ENCODE data around the gene KCTD13. TPM values are rescaled to one million over a fixed set of nuclear protein-coding genes. Genes with fewer than 3 reads are reported as not detected.

Gene KCTD13
- total RNA-seq, 6 donors from 2014 or later: 15.5 to 71.2 (median 24.4) TPM

- 18 to 19% methylated on average over 12 to 24 of the region's 28 CpGs for WGBS, 2 donors
- Histone ChIP-seq H3K9me3 (no peaks in the 10 kb centered on the region), H3K4me3 (peak overlapping the region in 2 of 4 donors; percentile 19 to 42), H3K4me1 (peaks cover 12 to 20% (median 14%) of the 10 kb centered on the region in 4 donors), H3K27me3 (peaks cover 0 to 21% (median 4%) of the 10 kb centered on the region in 4 donors), H3K27ac (no peak overlapping the region), H3K36me3 (no peaks in the 10 kb centered on the region)
- peak; percentile 58 to 79 for ATAC-seq (ENCODE audit: low FRiP score in 2 of 2)
- TF ChIP-seq, protein P1, sequence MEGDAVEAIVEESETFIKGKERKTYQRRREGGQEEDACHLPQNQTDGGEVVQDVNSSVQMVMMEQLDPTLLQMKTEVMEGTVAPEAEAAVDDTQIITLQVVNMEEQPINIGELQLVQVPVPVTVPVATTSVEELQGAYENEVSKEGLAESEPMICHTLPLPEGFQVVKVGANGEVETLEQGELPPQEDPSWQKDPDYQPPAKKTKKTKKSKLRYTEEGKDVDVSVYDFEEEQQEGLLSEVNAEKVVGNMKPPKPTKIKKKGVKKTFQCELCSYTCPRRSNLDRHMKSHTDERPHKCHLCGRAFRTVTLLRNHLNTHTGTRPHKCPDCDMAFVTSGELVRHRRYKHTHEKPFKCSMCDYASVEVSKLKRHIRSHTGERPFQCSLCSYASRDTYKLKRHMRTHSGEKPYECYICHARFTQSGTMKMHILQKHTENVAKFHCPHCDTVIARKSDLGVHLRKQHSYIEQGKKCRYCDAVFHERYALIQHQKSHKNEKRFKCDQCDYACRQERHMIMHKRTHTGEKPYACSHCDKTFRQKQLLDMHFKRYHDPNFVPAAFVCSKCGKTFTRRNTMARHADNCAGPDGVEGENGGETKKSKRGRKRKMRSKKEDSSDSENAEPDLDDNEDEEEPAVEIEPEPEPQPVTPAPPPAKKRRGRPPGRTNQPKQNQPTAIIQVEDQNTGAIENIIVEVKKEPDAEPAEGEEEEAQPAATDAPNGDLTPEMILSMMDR (IDR thresholded peaks at IDR 0.05): no peak
- TF ChIP-seq POLR2AphosphoS5 (IDR thresholded peaks at IDR 0.05) (no peak), POLR2A (IDR thresholded peaks at IDR 0.05) (no peak), EP300 (IDR thresholded peaks at IDR 0.05) (no peak)
- peak; percentile 54 to 82 for DNase-seq
These were observed 48.6 kb downstream of the KCTD13 start for GRCh38 chr16:29877266-29877961.

- Histone ChIP-seq H3K4me3 (peak overlapping the region in 3 of 4 donors; percentile 19 to 42 (median 19)), H3K9me3 (no peaks in the 10 kb centered on the region), H3K36me3 (no peaks in the 10 kb centered on the region), H3K27me3 (peaks cover 0 to 21% (median 4%) of the 10 kb centered on the region in 4 donors), H3K4me1 (peaks cover 12 to 20% (median 14%) of the 10 kb centered on the region in 4 donors), H3K27ac (no peak overlapping the region)
- peak in 1 of 2 donors; percentile 54 for ATAC-seq (ENCODE audit: low FRiP score in 2 of 2)
- TF ChIP-seq POLR2A (IDR thresholded peaks at IDR 0.05): no peak
- no peak for TF ChIP-seq POLR2AphosphoS5 (IDR thresholded peaks at IDR 0.05)
- TF ChIP-seq, protein P1 (IDR thresholded peaks at IDR 0.05): no peak
- TF ChIP-seq EP300 (IDR thresholded peaks at IDR 0.05): no peak
- DNase-seq: peak; percentile 41 to 88
- WGBS, 2 donors: 2 to 8% methylated on average over 10 to 37 of the region's 45 CpGs
These were observed 49.3 kb downstream of the KCTD13 start for GRCh38 chr16:29876594-29877249.

DNA sequence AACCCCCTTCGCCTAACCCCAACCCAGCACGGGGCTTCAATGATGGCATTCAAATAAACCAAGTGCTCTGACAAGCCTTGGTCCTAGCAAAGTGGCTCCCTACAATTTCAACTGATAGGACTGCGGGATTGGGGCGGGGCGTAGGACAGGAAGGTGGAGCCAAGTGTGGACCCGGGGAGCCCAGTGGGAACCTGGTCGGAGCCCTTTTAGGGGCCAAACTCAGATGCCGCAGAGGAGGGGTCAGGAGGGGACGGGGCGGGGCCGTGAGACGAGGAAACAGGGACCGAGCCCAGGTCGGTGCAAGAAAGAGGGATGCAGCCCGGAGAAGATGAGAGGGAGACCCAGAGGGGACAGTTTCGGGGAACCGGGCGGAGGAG, 49.8 kb downstream of the KCTD13 start:
- no peak overlapping the region for H3K27ac ChIP-seq
- peak overlapping the region in 3 of 4 donors; percentile 19 to 42 (median 19) for H3K4me3 ChIP-seq
- TF ChIP-seq POLR2A (IDR thresholded peaks at IDR 0.05) (no peak), POLR2AphosphoS5 (IDR thresholded peaks at IDR 0.05) (no peak), EP300 (IDR thresholded peaks at IDR 0.05) (no peak)
- TF ChIP-seq, protein P1 (IDR thresholded peaks at IDR 0.05): no peak
- DNase-seq: no peak
- WGBS, 2 donors: 21 to 29% methylated on average over 18 of the region's 18 CpGs
- H3K9me3 ChIP-seq: no peaks in the 10 kb centered on the region
- H3K36me3 ChIP-seq: no peaks in the 10 kb centered on the region
- H3K27me3 ChIP-seq: peaks cover 0 to 21% (median 4%) of the 10 kb centered on the region in 4 donors
- no peak for ATAC-seq (ENCODE audit: low FRiP score in 2 of 2)
- H3K4me1 ChIP-seq: peaks cover 12 to 20% (median 14%) of the 10 kb centered on the region in 4 donors

DNA sequence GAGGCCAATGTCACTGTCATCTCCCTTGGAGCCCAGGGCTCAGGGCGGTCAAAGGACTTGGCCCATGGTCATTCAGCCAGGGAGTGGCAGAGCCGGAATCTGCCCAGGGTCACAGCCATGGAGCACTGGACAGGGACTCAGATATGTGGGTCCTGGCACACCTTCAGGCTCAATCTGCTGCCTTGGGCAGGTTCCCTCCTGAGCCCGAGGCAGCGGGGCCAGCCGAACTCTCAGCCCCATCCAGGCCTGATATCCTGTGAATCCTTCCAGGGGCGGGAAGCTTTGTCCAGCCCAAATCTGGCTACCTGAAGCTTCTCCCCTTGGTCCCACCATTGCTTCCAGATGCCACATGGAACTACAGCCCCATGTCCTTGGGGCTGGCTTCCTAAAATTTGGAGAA, 50.8 kb downstream of the KCTD13 start:
- Histone ChIP-seq H3K27ac (no peak overlapping the region), H3K27me3 (peaks cover 0 to 21% (median 4%) of the 10 kb centered on the region in 4 donors), H3K9me3 (no peaks in the 10 kb centered on the region), H3K4me3 (no peak overlapping the region), H3K36me3 (no peaks in the 10 kb centered on the region), H3K4me1 (peaks cover 12 to 20% (median 14%) of the 10 kb centered on the region in 4 donors)
- no peak for DNase-seq
- TF ChIP-seq, protein P1 (IDR thresholded peaks at IDR 0.05): no peak
- no peak for TF ChIP-seq POLR2A (IDR thresholded peaks at IDR 0.05)
- no peak for TF ChIP-seq EP300 (IDR thresholded peaks at IDR 0.05)
- no peak for TF ChIP-seq POLR2AphosphoS5 (IDR thresholded peaks at IDR 0.05)
- no peak for ATAC-seq (ENCODE audit: low FRiP score in 2 of 2)
- 95 to 100% methylated on average over 1 to 6 of the region's 6 CpGs for WGBS, 2 donors
